BLaER1 treated with 17β-estradiol and CSF1 and Interleukin-3, amounts not matched to agents 10 nM and 100 nM (cell line): Measurements from ENCODE around the gene TMEM269.
A peak's percentile ranks its signal among the peaks of the same experiment; 100 is the strongest.

Experiments
- H3K27ac ChIP-seq, 11 experiments: shearing (Covaris generic); formaldehyde crosslinking; 2 replicates each; pipeline ENCODE4 v1.8.1; 2022
- H3K27me3 ChIP-seq, 11 experiments: shearing (Covaris generic); formaldehyde crosslinking; 2 replicates each; pipeline ENCODE4 v1.8.1; 2022
- H3K36me3 ChIP-seq, 11 experiments: shearing (Covaris generic); formaldehyde crosslinking; 2 replicates each; pipeline ENCODE4 v1.8.1; 2022
- H3K4me1 ChIP-seq, 10 experiments: shearing (Covaris generic); formaldehyde crosslinking; 2 replicates each; pipeline ENCODE4 v1.8.1; 2022
- H3K4me2 ChIP-seq, 11 experiments: shearing (Covaris generic); formaldehyde crosslinking; 2 replicates each; pipeline ENCODE4 v1.8.1; 2022
- H3K4me3 ChIP-seq, 10 experiments: shearing (Covaris generic); formaldehyde crosslinking; 2 replicates each; pipeline ENCODE4 v1.8.1; 2022
- H3K9ac ChIP-seq, 11 experiments: shearing (Covaris generic); formaldehyde crosslinking; 2 replicates each; pipeline ENCODE4 v1.8.1; 2022
- H3K9me3 ChIP-seq, 11 experiments: shearing (Covaris generic); formaldehyde crosslinking; replicated peaks in 1 of 11; 2 replicates each; pipeline ENCODE4 v1.8.1; 2022
- H4K20me1 ChIP-seq, 11 experiments: shearing (Covaris generic); formaldehyde crosslinking; 2 replicates each; pipeline ENCODE4 v1.8.1; 2022
- Cebpa-rat ChIP-seq, 11 experiments: shearing (Covaris generic); IDR thresholded peaks; 2 replicates each; pipeline ENCODE4 v1.8.1; 2022

The TMEM269 gene

DNA sequence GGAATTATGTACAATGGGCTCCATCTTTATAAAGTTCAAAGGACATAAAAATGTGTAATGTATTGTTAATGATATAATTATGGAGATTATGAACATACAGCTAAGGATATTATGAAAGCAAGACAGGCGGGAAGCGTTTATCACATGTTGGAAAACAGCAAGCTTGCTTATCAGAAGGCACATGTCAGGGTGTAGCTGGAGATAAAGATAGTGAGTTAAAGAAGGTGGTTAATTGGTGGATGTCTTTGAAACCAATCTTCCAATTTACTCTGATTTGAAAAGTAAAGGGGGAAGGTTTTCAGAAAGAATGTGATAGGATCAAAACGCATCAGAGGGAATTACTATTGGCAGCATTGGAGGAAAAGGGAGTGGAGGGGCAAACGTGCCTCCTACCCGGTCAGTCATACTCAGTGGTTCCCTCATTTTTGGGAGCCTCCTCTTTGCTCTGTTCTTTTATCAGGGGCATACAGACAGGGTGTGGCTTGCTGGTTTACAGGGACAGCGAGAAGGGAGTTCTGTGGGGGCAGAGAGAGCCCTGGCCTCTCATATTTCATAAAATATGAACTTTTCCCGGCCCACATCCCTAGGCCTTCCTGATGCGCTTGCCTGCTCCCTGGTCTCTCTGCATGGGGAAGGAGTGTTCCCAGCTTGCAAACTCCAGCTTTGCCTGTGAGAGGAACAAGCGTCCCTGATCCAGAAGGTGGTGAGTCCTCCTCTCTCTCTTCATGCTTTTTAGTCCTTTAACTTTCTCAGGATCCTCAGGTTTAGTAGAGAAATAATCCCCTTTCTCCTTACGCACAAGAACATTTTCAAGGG is 40.5 kb downstream of the TMEM269 start:
- Histone ChIP-seq H3K9me3 (no peaks in the 10 kb centered on the region), H3K9ac (no peak overlapping the region), H4K20me1 (no peaks in the 10 kb centered on the region), H3K4me3 (no peak overlapping the region), H3K36me3 (peaks cover 0 to 36% (median 3%) of the 10 kb centered on the region in 11 experiments; a peak in 10 of 22 replicates), H3K27me3 (no peaks in the 10 kb centered on the region), H3K4me2 (no peak overlapping the region), H3K27ac (no peak overlapping the region), H3K4me1 (peaks cover 0 to 17% (median 9%) of the 10 kb centered on the region in 10 experiments; a peak in 12 of 20 replicates)
- no peak for TF ChIP-seq Cebpa-rat (IDR thresholded peaks at IDR 0.05)

DNA sequence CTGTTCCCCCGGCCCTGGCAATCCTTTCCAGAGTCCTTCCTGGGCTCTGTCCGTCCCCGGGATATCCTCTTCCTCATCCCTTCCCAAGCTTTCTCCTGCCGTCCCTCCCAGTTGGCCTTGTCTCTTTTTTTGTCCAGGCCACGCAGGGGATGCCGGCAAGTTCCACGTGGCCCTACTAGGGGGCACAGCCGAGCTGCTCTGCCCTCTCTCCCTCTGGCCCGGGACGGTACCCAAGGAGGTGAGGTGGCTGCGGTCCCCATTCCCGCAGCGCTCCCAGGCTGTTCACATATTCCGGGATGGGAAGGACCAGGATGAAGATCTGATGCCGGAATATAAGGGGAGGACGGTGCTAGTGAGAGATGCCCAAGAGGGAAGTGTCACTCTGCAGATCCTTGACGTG is 45.8 kb downstream of the TMEM269 start:
- Histone ChIP-seq H3K4me2 (no peak overlapping the region), H3K27ac (no peak overlapping the region), H3K4me3 (no peak overlapping the region), H3K4me1 (peaks cover 0 to 11% (median 3%) of the 10 kb centered on the region in 10 experiments; a peak in 9 of 20 replicates), H3K27me3 (no peaks in the 10 kb centered on the region), H3K9ac (no peak overlapping the region), H3K36me3 (peaks cover 0 to 63% (median 3%) of the 10 kb centered on the region in 11 experiments; a peak in 10 of 22 replicates), H3K9me3 (no peaks in the 10 kb centered on the region), H4K20me1 (no peaks in the 10 kb centered on the region)
- TF ChIP-seq Cebpa-rat (IDR thresholded peaks at IDR 0.05), result no peak

DNA sequence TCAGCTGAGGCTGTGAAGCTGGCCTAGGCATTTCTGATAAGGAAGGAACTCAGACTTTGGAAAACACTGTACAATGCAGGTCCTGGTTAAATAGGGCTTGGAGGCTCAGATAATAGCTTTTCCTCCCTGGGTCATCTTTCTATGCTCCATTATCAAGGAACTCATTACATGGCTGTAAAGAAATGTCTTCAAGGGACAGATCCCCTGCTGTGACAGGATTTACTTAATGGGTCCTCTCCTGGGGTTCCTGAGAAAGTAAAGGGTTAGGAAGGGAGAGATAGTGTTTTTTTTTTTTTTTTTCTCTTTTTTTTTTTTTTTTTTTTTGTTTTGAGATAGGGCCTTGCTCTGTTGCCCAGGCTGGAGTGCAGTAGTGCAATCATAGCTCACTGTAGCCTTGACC is 46.5 kb downstream of the TMEM269 start:
- Histone ChIP-seq H3K4me3 (no peak overlapping the region), H3K27ac (no peak overlapping the region), H3K27me3 (no peaks in the 10 kb centered on the region), H3K9ac (no peak overlapping the region), H4K20me1 (no peaks in the 10 kb centered on the region), H3K4me2 (no peak overlapping the region), H3K4me1 (peaks cover 0 to 11% (median 3%) of the 10 kb centered on the region in 10 experiments; a peak in 9 of 20 replicates), H3K36me3 (peaks cover 0 to 63% (median 3%) of the 10 kb centered on the region in 11 experiments; a peak in 10 of 22 replicates), H3K9me3 (no peaks in the 10 kb centered on the region)
- no peak for TF ChIP-seq Cebpa-rat (IDR thresholded peaks at IDR 0.05)

DNA sequence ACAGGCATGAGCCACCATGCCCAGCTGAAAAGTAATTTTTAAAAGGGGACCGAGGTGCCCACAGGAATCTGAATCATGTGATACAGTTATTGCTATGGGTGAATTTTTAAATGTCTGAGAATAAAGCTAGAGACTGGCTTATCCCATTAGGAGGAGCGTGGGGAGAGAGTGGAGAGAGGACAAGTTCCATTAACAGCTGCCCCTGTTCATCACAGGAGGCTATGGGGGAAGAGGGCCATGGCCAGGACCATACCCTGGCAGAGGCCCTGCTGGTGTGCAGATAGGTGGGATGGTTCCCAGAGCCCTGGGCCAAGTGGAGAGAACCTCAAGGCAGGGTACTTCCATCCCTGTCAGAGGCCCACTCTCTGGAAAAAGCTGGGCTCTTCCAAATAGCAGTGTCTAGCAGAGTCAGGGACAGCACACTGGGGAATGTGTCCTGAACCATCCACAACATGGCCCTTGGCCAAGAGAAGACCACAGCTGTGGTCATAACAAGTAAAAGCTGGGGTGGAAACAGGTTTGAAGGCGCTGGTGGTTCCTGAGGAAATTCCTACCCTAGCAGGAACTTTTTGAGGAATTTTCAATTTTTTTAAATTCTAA is 48.0 kb downstream of the TMEM269 start:
- Histone ChIP-seq H3K4me3 (no peak overlapping the region), H3K27me3 (no peaks in the 10 kb centered on the region), H3K4me2 (no peak overlapping the region), H4K20me1 (no peaks in the 10 kb centered on the region), H3K9ac (no peak overlapping the region), H3K4me1 (peaks cover 0 to 23% (median 3%) of the 10 kb centered on the region in 10 experiments; a peak in 9 of 20 replicates), H3K36me3 (peaks cover 0 to 54% (median 0%) of the 10 kb centered on the region in 11 experiments; a peak in 9 of 22 replicates), H3K27ac (no peak overlapping the region), H3K9me3 (no peaks in the 10 kb centered on the region)
- TF ChIP-seq Cebpa-rat (IDR thresholded peaks at IDR 0.05), result no peak

DNA sequence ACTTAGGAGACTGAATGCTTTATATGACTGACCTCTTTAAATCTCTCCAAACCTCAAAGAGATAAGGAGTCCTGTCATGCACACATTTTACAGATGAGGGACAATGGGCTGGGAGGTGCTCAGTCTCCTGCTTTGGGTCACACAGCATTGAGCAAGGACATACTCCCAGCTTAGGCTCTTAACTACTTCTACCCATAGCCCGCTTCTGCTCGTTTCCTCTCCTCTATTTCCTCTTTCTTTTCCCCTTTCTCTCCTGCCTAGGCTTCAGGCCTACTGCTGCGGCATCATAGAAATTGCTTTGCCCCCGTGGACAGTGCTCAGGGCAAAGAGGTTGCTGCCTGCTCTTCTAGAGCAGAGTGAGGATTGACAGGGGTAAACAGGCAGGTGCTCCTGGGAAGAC is 49.2 kb downstream of the TMEM269 start:
- Histone ChIP-seq H3K27ac (no peak overlapping the region), H3K27me3 (no peaks in the 10 kb centered on the region), H3K4me1 (peaks cover 0 to 35% (median 12%) of the 10 kb centered on the region in 10 experiments; a peak in 11 of 20 replicates), H3K9ac (no peak overlapping the region), H3K4me3 (no peak overlapping the region), H3K36me3 (peaks cover 0 to 42% (median 0%) of the 10 kb centered on the region in 11 experiments; a peak in 9 of 22 replicates), H3K4me2 (peak overlapping the region in 4 of 11 experiments; percentile 12 to 50 (median 34); a peak in 7 of 22 replicates), H4K20me1 (no peaks in the 10 kb centered on the region), H3K9me3 (no peaks in the 10 kb centered on the region)
- no peak for TF ChIP-seq Cebpa-rat (IDR thresholded peaks at IDR 0.05)

DNA sequence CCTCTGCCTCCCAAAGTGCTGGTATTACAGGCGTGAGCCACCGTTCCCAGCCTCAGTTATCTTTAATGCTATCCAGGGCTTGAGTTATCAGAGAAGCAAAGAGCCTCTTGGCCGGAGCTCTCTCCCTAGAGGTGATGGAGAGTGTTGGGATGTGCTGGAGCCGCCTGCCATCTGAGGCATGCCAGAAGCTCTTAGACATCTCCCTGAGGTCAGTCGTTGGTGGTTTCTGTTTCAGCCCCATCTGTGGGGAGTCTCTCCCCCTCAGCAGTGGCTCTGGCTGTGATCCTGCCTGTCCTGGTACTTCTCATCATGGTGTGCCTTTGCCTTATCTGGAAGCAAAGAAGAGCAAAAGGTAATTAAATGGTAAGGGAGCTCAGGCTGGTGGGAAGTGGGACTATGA is 50.0 kb downstream of the TMEM269 start:
- no peak overlapping the region for H3K4me3 ChIP-seq
- no peak for TF ChIP-seq Cebpa-rat (IDR thresholded peaks at IDR 0.05)
- H3K9me3 ChIP-seq, result no peaks in the 10 kb centered on the region
- H3K36me3 ChIP-seq, result peaks cover 0 to 36% (median 0%) of the 10 kb centered on the region in 11 experiments; a peak in 9 of 22 replicates
- H3K27ac ChIP-seq, result no peak overlapping the region
- H3K9ac ChIP-seq, result no peak overlapping the region
- H3K27me3 ChIP-seq, result no peaks in the 10 kb centered on the region
- H4K20me1 ChIP-seq, result no peaks in the 10 kb centered on the region
- H3K4me2 ChIP-seq, result no peak overlapping the region
- peaks cover 0 to 35% (median 12%) of the 10 kb centered on the region in 10 experiments; a peak in 11 of 20 replicates for H3K4me1 ChIP-seq

DNA sequence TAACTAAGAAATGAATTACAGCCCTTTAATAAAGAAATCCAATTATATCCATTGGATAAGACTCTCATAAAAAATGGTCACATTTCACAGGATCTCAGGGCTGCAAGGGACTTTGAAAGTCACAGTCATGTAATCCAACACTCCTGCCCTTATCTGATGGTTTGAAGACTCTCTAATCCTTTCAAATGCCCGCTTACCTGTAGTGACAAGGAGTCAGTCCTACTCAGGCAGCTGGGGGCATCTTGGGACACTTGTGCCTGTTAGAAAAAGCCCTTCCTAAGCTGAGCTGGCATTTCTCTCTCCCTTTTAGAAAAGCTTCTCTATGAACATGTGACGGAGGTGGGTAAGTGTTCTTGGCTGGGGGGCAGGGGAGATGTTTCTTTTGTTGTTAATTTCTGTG is 50.6 kb downstream of the TMEM269 start:
- no peak overlapping the region for H3K9ac ChIP-seq
- no peak overlapping the region for H3K4me2 ChIP-seq
- H3K27me3 ChIP-seq, result no peaks in the 10 kb centered on the region
- TF ChIP-seq Cebpa-rat (IDR thresholded peaks at IDR 0.05), result no peak
- H3K9me3 ChIP-seq, result no peaks in the 10 kb centered on the region
- peaks cover 0 to 34% (median 0%) of the 10 kb centered on the region in 11 experiments; a peak in 9 of 22 replicates for H3K36me3 ChIP-seq
- H3K4me3 ChIP-seq, result no peak overlapping the region
- H3K27ac ChIP-seq, result no peak overlapping the region
- no peaks in the 10 kb centered on the region for H4K20me1 ChIP-seq
- peaks cover 0 to 35% (median 12%) of the 10 kb centered on the region in 10 experiments; a peak in 11 of 20 replicates for H3K4me1 ChIP-seq

DNA sequence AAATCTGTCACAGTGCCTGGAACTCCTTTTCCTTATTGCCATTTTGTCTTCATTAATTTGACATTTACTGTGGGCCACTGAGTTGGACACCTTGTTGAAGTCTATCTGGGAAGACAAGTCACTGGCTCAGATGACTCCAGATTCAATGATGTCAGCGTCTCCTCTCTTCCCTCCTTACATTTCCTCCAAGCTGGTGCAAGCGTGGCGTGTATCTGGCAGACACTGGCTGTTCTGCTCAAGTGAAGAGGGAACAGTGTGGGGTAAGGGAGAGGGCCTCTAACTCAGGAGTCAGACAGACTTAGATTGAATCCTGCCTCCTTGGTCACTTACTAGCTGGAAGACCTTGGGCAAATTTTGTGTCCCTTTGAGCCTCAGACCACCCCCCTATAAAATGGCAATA is 52.9 kb downstream of the TMEM269 start:
- peak overlapping the region in 4 of 11 experiments; percentile 19 to 72 (median 60); a peak in 8 of 22 replicates for H3K4me2 ChIP-seq

More for the DNA sequence above, 52.9 kb downstream of the TMEM269 start:
- Histone ChIP-seq H3K27me3 (no peaks in the 10 kb centered on the region), H3K4me1 (peaks cover 0 to 35% (median 12%) of the 10 kb centered on the region in 10 experiments; a peak in 11 of 20 replicates), H4K20me1 (no peaks in the 10 kb centered on the region), H3K4me3 (no peak overlapping the region), H3K36me3 (peaks cover 0 to 40% (median 3%) of the 10 kb centered on the region in 11 experiments; a peak in 9 of 22 replicates), H3K9ac (peak overlapping the region in 1 of 11 experiments; percentile 13; a peak in 1 of 22 replicates), H3K9me3 (no peaks in the 10 kb centered on the region), H3K27ac (no peak overlapping the region; a peak in 1 of 22 replicates)
- TF ChIP-seq Cebpa-rat (IDR thresholded peaks at IDR 0.05), result no peak
